22Rv1 (cell line): Measurements from ENCODE around the gene ZNF594.
"Not testable (repeated sequence)": the region's sequence is repeated elsewhere in the genome, so short reads cannot be mapped to it uniquely, and the experiment has no call there.

Source experiments
- H3K27ac ChIP-seq: fragments of 450-650 bp; 2 replicates; pipeline ENCODE4 v1.5.1; 2017
- ZFX ChIP-seq: fragments of 450-650 bp; IDR thresholded peaks from 2 replicates; pipeline ENCODE4 v1.6.1; 2017; ENCODE audit warnings: antibody characterized with exemption, borderline replicate concordance
- TF ChIP-seq, protein P1 (sequence below): fragments of 450-650 bp; IDR thresholded peaks from 2 replicates; pipeline ENCODE4 v1.5.1; 2017; ENCODE audit warnings: mild to moderate bottlenecking

ZNF594 gene

DNA sequence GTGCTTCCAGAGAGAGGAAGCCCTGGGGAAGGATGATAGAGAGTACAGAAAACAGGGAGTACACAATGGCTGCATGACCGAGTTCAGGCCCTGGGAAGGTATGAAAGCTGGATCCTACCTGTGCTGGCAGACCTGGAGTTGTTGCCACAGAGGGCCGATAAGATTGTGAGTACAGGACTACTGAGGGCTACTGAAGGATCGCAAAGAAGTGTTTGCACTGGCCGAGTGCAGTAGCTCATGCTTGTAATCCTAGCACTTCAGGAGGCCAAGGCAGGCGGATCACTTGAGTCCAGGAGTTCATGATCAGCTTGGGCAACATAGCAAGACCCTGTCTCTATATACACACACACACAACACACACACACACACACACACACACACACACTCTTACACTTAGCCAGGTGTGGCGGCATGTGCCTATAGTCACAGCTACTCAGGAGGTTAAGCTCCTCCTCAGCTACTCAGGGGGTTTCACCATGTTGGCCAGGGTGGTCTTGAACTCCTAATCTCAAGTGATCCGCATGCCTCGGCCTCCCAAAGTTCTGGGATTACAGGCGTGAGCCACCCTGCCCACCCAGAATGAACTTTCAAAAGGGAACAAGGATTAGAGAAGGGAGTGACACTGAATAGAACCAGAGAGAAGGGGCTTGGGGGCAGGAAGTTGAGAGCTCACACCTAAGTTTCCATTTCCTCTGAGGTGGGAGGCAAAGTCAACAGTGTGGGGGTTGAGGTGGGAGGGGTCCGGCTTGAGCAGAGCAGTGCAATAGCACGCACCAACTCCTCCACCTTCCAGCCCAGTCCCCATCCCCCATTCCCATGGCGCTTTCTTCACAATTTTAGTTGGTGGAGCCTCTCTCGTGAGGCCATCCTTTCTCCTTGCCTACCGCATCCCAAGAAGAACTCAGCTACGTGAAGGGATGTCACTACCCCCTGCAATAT lies 35.5 kb upstream of the ZNF594 start:
- TF ChIP-seq, protein P1, sequence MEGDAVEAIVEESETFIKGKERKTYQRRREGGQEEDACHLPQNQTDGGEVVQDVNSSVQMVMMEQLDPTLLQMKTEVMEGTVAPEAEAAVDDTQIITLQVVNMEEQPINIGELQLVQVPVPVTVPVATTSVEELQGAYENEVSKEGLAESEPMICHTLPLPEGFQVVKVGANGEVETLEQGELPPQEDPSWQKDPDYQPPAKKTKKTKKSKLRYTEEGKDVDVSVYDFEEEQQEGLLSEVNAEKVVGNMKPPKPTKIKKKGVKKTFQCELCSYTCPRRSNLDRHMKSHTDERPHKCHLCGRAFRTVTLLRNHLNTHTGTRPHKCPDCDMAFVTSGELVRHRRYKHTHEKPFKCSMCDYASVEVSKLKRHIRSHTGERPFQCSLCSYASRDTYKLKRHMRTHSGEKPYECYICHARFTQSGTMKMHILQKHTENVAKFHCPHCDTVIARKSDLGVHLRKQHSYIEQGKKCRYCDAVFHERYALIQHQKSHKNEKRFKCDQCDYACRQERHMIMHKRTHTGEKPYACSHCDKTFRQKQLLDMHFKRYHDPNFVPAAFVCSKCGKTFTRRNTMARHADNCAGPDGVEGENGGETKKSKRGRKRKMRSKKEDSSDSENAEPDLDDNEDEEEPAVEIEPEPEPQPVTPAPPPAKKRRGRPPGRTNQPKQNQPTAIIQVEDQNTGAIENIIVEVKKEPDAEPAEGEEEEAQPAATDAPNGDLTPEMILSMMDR: no peak
- TF ChIP-seq ZFX: no peak
- H3K27ac ChIP-seq: peak overlapping the region; percentile 97; the same call in 1 of the 2 replicates

DNA sequence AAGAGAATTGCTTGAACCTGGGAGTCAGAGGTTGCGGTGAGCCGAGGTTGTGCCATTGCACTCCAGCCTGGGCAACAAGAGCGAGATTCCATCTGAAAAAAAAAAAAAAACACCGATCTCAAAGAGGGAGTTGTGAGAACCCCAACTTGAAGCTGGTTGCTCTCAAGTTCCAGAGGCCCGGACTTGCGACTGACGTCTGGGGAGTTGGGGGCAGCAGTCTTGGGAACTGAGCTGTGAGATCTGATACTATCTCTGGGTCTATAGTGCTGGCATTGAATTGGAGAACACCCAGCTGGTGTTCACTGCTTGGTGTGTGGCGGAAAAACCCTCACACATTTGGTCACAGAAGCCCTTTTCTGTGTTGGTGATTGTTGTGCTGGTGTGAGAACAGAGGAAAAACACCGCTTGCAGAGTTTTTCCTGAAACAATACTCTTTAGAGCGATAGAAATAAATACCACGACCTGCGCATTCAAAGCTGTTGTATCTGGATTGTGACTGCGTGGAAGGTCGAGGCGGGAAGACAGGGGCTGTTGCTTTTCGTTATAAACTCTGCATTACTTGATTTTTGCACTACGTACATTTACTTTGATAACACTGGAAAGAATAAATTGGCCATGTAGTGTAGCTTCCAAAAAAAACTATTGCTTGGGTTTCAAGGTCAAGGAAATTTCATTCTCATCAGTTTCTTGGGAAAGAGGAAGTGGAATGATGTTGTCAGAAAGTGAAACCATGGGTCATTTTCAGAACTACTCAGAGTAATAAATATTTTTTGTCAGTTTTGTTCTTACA lies 34.2 kb upstream of the ZNF594 start:
- TF ChIP-seq ZFX: no peak
- TF ChIP-seq, protein P1: no peak
- no peak overlapping the region; the same call in 1 of the 2 replicates for H3K27ac ChIP-seq

DNA sequence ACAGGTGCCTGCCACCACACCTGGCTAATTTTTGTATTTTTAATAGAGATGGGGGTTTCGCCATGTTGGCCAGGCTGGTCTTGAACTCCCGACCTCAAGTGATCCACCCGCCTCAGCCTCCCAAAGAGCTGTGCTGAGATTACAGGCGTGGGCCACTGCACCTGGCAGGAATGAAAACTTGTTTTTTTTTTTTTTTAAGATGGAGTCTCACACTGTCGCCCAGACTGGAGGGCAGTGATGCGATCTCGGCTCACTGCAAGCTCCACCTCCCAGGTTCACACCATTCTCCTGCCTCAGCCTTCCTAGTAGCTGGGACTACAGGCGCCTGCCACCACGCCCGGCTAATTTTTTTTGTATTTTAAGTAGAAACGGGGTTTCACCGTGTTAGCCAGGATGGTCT lies 30.2 kb upstream of the ZNF594 start:
- H3K27ac ChIP-seq: not testable (repeated sequence)

DNA sequence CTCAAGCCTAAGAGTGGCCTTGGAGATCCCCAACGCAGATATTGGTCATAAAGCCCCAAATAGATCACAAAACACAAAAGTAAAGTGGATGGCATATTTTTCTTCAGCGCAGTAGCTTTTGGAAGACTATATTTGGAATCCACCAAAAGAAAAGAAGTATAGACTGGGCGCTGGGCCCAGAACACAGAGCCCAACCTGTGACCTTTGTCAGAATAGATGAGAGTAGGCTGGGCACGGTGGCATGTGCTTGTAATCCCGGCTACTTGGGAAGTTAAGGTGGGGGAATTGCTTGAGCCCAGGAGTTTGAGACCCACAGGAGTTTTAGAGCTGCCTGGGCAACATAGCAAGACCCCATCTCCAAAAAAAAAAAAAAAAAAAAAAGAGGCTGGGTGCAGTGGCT lies 28.4 kb upstream of the ZNF594 start:
- TF ChIP-seq, protein P1: no peak
- no peak for TF ChIP-seq ZFX
- H3K27ac ChIP-seq: peak overlapping the region; percentile 8; the same call in 1 of the 2 replicates

DNA sequence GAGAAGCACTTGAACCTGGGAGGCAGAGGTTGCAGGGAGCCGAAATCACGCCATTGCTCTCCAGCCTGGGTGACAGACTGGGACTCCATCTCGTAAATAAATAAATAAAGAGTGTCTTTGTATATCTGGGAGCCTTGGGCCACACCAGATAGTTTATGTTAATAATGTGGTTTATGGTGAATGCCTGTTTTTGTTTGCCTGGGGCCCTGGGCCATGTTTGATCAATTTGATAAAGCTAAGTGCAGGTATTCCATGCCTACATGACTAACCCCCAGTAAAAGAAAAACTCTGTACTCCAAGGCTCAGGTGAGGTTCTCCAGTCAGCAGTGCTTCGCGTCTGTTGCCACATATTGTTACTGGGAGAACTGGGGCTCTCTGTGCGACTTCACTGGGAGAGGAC lies 27.9 kb upstream of the ZNF594 start:
- TF ChIP-seq, protein P1: no peak
- TF ChIP-seq ZFX: no peak
- H3K27ac ChIP-seq: peak overlapping the region; percentile 8; the same call in 1 of the 2 replicates

DNA sequence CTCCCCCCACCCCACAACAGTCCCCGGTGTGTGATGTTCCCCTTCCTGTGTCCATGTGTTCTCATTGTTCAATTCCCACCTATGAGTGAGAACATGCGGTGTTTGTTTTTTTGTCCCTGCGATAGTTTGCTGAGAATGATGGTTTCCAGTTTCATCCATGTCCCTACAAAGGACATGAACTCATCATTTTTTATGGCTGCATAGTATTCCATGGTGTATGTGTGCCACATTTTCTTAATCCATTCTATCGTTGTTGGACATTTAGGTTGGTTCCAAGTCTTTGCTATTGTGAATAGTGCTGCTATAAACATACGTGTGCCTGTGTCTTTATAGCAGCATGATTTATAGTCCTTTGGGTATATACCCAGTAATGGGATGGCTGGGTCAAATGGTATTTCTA lies 25.9 kb upstream of the ZNF594 start:
- H3K27ac ChIP-seq: not testable (repeated sequence)

DNA sequence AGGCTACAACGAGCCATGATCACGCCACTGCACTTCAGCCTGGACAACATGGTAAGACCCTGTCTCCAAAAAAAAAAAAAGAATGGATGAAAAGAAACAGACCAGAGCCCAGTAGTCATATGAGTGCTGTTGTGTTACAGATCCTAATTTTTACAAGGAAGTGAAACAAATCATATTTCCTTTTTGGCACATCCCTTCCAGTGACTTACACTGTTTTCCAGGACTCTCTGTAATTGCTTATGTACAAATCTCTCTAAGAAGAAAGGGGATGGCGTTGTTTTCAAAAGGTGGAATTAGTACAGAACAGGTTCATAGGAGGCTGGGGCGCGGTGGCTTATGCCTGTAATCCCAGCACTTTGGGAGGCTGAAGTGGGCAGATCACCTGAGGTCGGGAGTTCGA lies 19.8 kb upstream of the ZNF594 start:
- no peak overlapping the region for H3K27ac ChIP-seq
- no peak for TF ChIP-seq ZFX
- TF ChIP-seq, protein P1: no peak

DNA sequence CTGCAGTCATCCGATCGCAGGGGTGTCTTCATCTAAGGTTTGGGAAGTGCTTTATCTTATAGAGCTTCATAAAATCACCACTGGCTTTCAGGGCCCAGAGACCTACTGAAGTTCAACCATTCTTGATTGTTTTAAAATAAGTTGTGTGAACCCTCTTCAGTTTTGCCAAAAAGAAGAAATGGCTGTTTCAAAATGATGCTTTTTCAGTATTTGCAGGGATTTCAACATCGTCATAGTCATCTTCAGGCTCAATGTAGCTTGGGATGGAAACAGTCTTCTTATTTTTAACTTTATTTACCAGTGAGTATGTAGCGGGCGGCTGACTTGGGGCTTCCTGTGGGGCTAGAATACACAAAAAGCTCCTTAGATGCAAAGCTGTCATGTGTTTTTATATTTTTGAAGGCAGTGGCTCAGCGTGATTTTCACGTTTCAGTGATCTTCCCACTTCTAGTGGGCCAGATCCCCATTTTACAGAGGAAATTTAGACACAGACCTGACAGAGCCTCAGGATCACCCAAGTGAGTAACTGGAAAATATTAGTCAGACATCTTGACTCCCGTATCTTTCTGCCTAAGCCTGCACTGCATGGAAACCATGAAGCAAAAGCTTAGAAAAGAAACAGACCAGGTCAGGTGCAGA lies 19.1 kb upstream of the ZNF594 start:
- H3K27ac ChIP-seq: no peak overlapping the region
- TF ChIP-seq, protein P1: no peak
- TF ChIP-seq ZFX: no peak
